ENCODE results near the gene SLC25A5. TPM values are rescaled to one million over a fixed set of nuclear protein-coding genes. Genes with fewer than 3 reads are reported as not detected.
"Not testable (repeated sequence)": the region's sequence is repeated elsewhere in the genome, so short reads cannot be mapped to it uniquely, and the experiment has no call there.

SLC25A5 gene
- 255 and 256 TPM in 2 replicates for total RNA-seq

- DNase-seq (ENCODE audit: low read depth in 2 of 2) = peak; percentile 57 to 86
Measured at GRCh38 chrX:119467842-119468550, at the start of gene SLC25A5. Gene SLC25A5 (plus strand): TSS chrX:119468444. CDS start chrX:119468516, 72 bp downstream.

GRCh38 chrX:119419146-119419545 is 49.1 kb upstream of the SLC25A5 start:
- DNase-seq (ENCODE audit: low read depth in 2 of 2) = no peak

DNA sequence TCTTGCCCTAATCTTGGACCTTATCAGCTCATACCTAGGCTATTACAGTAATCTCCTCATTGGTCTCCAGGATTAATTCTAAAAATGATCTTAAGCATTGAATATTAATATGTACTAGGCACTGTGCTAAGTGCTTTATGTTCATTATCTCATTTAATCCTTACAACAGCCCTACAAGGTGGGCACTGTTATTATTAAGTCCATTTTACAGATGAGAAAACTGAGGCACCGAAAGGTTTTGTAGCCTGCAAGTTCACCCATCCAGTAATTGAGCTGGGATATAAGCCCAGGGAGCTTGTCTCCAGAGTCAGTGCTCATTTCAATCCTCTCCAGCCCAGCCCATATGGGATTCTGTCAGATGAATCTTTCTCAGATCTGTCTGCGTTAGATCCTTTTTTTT is 48.3 kb upstream of the SLC25A5 start:
- DNase-seq (ENCODE audit: low read depth in 2 of 2) = no peak

- no peak for DNase-seq (ENCODE audit: low read depth in 2 of 2)
Measured at GRCh38 chrX:119421016-119421705, 47.1 kb upstream of the SLC25A5 start.

DNA sequence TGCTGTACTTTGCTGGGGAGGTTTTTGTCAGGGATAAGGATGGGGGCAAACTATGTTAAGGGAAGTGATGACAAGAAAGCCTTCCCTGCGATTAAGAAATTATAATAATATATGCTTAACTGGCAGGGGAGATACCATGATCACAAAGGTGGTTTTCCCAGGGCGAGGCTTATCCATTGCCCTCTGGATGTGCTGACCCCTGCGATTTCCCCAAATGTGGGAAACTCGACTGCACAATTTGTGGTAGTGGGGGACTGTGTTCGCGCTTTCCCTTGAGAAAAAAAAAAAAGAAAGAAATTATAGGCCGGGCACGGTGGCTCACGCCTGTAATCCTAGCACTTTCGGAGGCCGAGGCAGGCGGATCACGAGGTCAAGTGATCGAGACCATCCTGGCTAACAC is 44.6 kb upstream of the SLC25A5 start:
- DNase-seq (ENCODE audit: low read depth in 2 of 2) = no peak

DNA sequence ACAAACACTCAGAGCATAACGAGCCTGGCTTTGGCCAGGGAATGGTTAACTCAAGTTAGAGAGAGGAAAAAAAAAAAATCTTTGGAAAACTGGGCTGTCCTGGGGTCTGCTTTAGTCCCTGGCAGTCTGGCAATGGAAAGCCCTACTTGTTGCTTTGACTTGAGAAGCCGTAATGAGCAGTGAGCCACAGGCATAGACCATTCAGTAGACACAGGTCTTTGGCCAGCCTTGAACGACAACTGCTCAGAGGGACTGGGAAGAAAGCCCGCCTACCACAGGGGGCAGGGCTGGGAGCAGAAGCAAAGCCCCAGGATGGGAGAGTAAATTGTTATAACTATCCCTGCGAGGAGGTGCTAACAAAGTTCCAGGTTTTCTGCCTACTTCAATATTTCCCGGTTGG is 43.2 kb upstream of the SLC25A5 start:
- no peak for DNase-seq (ENCODE audit: low read depth in 2 of 2)

GRCh38 chrX:119427024-119427794 is 41.0 kb upstream of the SLC25A5 start:
- DNase-seq (ENCODE audit: low read depth in 2 of 2) = peak; percentile 22

GRCh38 chrX:119427795-119428185 is 40.5 kb upstream of the SLC25A5 start:
- no peak for DNase-seq (ENCODE audit: low read depth in 2 of 2)

- no peak for DNase-seq (ENCODE audit: low read depth in 2 of 2)
Measured at GRCh38 chrX:119429471-119429870, 38.8 kb upstream of the SLC25A5 start.

- not testable (repeated sequence) for DNase-seq (ENCODE audit: low read depth in 2 of 2)
Measured at GRCh38 chrX:119441295-119441694, 26.9 kb upstream of the SLC25A5 start.

DNA sequence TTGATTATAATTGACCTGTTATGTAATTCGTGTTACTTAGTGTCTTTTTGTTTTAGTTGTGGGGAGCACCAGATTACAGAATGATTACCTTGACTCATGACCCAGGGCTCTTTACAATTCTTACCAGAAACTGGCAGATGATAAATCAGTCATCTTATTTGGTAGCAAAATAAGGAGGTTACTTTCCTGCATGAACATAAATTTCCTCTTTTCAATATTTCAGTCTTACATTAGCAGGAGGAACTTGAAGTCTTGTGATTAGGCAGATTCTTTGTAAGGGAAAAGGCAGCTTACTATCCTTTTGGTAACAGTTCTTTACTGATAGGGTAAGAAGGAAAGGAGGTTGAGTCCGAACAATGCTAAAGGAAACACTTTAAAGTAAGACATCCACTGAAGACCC is 26.0 kb upstream of the SLC25A5 start:
- DNase-seq (ENCODE audit: low read depth in 2 of 2) = no peak

DNA sequence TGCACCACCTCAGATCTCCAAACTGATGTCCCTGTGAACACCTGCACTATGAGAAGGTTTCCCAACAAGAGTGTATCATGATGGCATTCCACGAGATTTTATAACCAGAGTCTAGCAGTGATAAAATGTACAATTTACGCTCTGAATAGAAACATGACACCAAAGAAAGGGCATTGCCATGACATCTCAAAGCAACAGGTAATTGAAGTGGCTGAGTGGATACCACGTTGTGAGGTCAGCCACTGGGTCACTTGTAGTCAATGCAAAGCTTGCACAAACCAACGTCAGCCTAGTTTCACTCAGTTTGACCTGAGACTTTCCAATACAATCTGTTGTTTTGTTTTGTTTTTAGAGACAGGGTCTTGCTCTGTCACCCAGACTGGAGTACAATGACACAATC is 15.0 kb upstream of the SLC25A5 start:
- no peak for DNase-seq (ENCODE audit: low read depth in 2 of 2)

- DNase-seq (ENCODE audit: low read depth in 2 of 2) = no peak
Measured at GRCh38 chrX:119455264-119455663, 13.0 kb upstream of the SLC25A5 start.

DNA sequence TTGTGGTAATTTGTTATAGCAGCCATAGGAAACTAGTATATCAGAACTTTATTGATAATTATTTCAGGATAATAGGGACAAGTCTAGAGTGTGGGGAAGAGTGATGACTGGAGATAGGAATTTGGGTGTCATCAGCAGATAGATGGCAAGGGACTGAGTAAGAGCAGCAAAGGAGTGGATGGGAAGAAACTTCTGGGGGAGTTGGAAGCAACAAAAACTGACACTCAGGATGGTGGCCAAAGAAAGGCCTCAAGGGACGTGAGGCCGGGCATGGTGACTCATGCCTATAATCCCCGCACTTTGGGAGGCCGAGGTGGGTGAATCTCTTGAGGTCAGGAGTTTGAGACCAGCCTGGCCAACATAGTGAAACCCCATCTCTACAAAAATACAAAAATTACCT is 9.1 kb upstream of the SLC25A5 start:
- no peak for DNase-seq (ENCODE audit: low read depth in 2 of 2)

GRCh38 chrX:119465555-119465954 is 2.7 kb upstream of the SLC25A5 start:
- DNase-seq (ENCODE audit: low read depth in 2 of 2) = no peak

- no peak for DNase-seq (ENCODE audit: low read depth in 2 of 2)
Measured at GRCh38 chrX:119466970-119467369, 1.3 kb upstream of the SLC25A5 start.

- DNase-seq (ENCODE audit: low read depth in 2 of 2) = no peak
Measured at GRCh38 chrX:119467433-119467832, 811 bp upstream of the SLC25A5 start.

DNA sequence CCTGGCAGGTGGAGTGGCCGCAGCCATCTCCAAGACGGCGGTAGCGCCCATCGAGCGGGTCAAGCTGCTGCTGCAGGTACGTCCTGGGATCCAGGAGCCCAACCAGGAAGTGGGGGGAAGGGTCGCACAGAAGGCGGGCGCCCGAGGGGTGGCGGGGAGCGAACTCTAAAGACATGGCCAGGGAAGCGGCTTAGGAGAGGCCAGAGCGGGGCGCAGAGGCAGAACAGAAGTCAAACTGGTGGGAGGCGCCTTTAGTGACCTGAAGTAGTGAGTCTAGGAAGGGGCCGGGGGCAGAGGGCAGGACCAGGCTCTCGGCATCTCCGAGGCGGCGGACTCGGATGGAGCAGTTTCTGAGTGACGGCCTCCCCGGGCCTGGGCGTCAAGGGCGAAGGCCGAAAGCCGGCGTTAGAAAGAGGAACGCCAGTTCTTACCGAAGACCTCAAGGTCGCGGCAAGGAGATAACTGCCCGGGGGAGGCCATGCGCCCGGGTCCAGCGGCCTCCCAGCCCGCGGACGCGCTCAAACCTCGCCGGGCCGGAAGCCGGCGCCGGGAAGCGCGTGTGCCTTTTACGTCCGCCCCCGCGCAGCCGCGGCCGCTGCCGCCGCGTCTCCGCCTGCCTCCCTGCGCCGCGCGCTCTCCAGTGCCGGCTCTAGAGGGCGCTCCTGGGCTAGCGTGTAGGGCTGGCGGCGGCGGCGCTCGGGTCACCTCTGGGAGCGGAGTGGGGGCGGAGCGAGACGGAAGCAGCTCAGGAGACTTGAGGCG is 488 bp downstream of the SLC25A5 start:
- peak; percentile 55 to 82 for DNase-seq (ENCODE audit: low read depth in 2 of 2)

GRCh38 chrX:119469313-119469635 is 1.0 kb downstream of the SLC25A5 start:
- DNase-seq (ENCODE audit: low read depth in 2 of 2) = no peak

GRCh38 chrX:119474615-119475388 is 6.6 kb downstream of the SLC25A5 start:
- DNase-seq (ENCODE audit: low read depth in 2 of 2) = no peak

All from dermis microvascular lymphatic vessel endothelial cell (primary cell).